Muscle layer of colon (tissue), 2 donors: ENCODE measurements around the gene DDX46.

ENCODE experiments used
- H3K27ac ChIP-seq: one replicate; pipeline ENCODE4 v1.7.0; 2013; ENCODE audit warnings: low read depth, mild to moderate bottlenecking, low read length, moderate library complexity
- H3K27me3 ChIP-seq, 2 donors: one replicate each; pipeline ENCODE4 v1.7.0; 2013; ENCODE audit warnings: low read length in 2 of 2, mild to moderate bottlenecking in 2 of 2; ENCODE audit not compliant: insufficient read depth in 2 of 2, control insufficient read depth in 1 of 2
- H3K36me3 ChIP-seq: one replicate; pipeline ENCODE4 v1.7.0; 2013; ENCODE audit warnings: mild to moderate bottlenecking, low read length; ENCODE audit not compliant: insufficient read depth
- H3K4me1 ChIP-seq: one replicate; pipeline ENCODE4 v1.7.0; 2013; ENCODE audit warnings: mild to moderate bottlenecking, low read length; ENCODE audit not compliant: insufficient read depth
- H3K4me3 ChIP-seq, 2 donors: one replicate each; pipeline ENCODE4 v1.7.0; 2013; ENCODE audit warnings: low read length in 2 of 2, low read depth in 1 of 2, mild to moderate bottlenecking in 1 of 2, moderate library complexity in 1 of 2
- H3K9ac ChIP-seq: one replicate; pipeline ENCODE4 v1.7.0; 2013; ENCODE audit warnings: low read length
- H3K9me3 ChIP-seq: one replicate; pipeline ENCODE4 v1.7.0; 2013; ENCODE audit warnings: mild to moderate bottlenecking, low read length
- donor health status: abdominal sarcoma.
- donor health status: Adenocarcinoma of cecum.

DDX46 gene

GRCh38 chr5:134787692-134788091 lies 29.1 kb downstream of the DDX46 start:
- no peaks in the 10 kb centered on the region for H3K9me3 ChIP-seq
- H3K27ac ChIP-seq: no peak overlapping the region
- no peaks in the 10 kb centered on the region for H3K4me1 ChIP-seq
- peaks cover 79% of the 10 kb centered on the region for H3K36me3 ChIP-seq
- H3K4me3 ChIP-seq: no peak overlapping the region
- no peaks in the 10 kb centered on the region for H3K27me3 ChIP-seq
- H3K9ac ChIP-seq: no peak overlapping the region

- no peaks in the 10 kb centered on the region for H3K27me3 ChIP-seq
- peaks cover 77% of the 10 kb centered on the region for H3K36me3 ChIP-seq
- H3K4me3 ChIP-seq: no peak overlapping the region
- H3K27ac ChIP-seq: no peak overlapping the region
- H3K4me1 ChIP-seq: no peaks in the 10 kb centered on the region
- no peaks in the 10 kb centered on the region for H3K9me3 ChIP-seq
- H3K9ac ChIP-seq: no peak overlapping the region
Measured at GRCh38 chr5:134791580-134791979, 33.0 kb downstream of the DDX46 start.

- H3K36me3 ChIP-seq: peaks cover 73% of the 10 kb centered on the region
- H3K9ac ChIP-seq: no peak overlapping the region
Measured at GRCh38 chr5:134792286-134792685, 33.7 kb downstream of the DDX46 start.

GRCh38 chr5:134793111-134793510 lies 34.5 kb downstream of the DDX46 start:
- H3K27me3 ChIP-seq: no peaks in the 10 kb centered on the region

More at GRCh38 chr5:134792286-134792685, 33.7 kb downstream of the DDX46 start:
- Histone ChIP-seq H3K4me1 (no peaks in the 10 kb centered on the region), H3K4me3 (no peak overlapping the region), H3K27ac (no peak overlapping the region), H3K27me3 (no peaks in the 10 kb centered on the region), H3K9me3 (no peaks in the 10 kb centered on the region)

GRCh38 chr5:134794082-134794481 lies 35.5 kb downstream of the DDX46 start:
- no peak overlapping the region for H3K4me3 ChIP-seq
- no peak overlapping the region for H3K27ac ChIP-seq
- H3K27me3 ChIP-seq: no peaks in the 10 kb centered on the region
- H3K36me3 ChIP-seq: peaks cover 71% of the 10 kb centered on the region
- no peak overlapping the region for H3K9ac ChIP-seq
- H3K9me3 ChIP-seq: no peaks in the 10 kb centered on the region
- H3K4me1 ChIP-seq: no peaks in the 10 kb centered on the region

More at GRCh38 chr5:134793111-134793510, 34.5 kb downstream of the DDX46 start:
- Histone ChIP-seq H3K36me3 (peaks cover 68% of the 10 kb centered on the region), H3K4me1 (no peaks in the 10 kb centered on the region), H3K27ac (no peak overlapping the region), H3K9me3 (no peaks in the 10 kb centered on the region), H3K9ac (no peak overlapping the region), H3K4me3 (no peak overlapping the region)

GRCh38 chr5:134794819-134795218 lies 36.2 kb downstream of the DDX46 start:
- Histone ChIP-seq H3K27me3 (no peaks in the 10 kb centered on the region), H3K9me3 (no peaks in the 10 kb centered on the region), H3K36me3 (peaks cover 69% of the 10 kb centered on the region), H3K9ac (no peak overlapping the region), H3K27ac (no peak overlapping the region), H3K4me3 (no peak overlapping the region), H3K4me1 (no peaks in the 10 kb centered on the region)

GRCh38 chr5:134798468-134798867 lies 39.9 kb downstream of the DDX46 start:
- H3K36me3 ChIP-seq: peaks cover 51% of the 10 kb centered on the region

GRCh38 chr5:134803821-134804220 lies 45.2 kb downstream of the DDX46 start:
- Histone ChIP-seq H3K4me3 (no peak overlapping the region), H3K4me1 (no peaks in the 10 kb centered on the region), H3K27ac (no peak overlapping the region), H3K9ac (no peak overlapping the region), H3K36me3 (peaks cover 21% of the 10 kb centered on the region), H3K27me3 (no peaks in the 10 kb centered on the region), H3K9me3 (no peaks in the 10 kb centered on the region)

More at GRCh38 chr5:134798468-134798867, 39.9 kb downstream of the DDX46 start:
- H3K9ac ChIP-seq: no peak overlapping the region
- no peak overlapping the region for H3K4me3 ChIP-seq
- H3K27me3 ChIP-seq: no peaks in the 10 kb centered on the region
- H3K4me1 ChIP-seq: no peaks in the 10 kb centered on the region
- no peaks in the 10 kb centered on the region for H3K9me3 ChIP-seq
- no peak overlapping the region for H3K27ac ChIP-seq

GRCh38 chr5:134813407-134813806 lies 54.8 kb downstream of the DDX46 start:
- Histone ChIP-seq H3K4me3 (no peak overlapping the region), H3K27me3 (no peaks in the 10 kb centered on the region), H3K27ac (no peak overlapping the region), H3K4me1 (no peaks in the 10 kb centered on the region), H3K9me3 (no peaks in the 10 kb centered on the region), H3K36me3 (peaks cover 38% of the 10 kb centered on the region), H3K9ac (no peak overlapping the region)

GRCh38 chr5:134813827-134814226 lies 55.2 kb downstream of the DDX46 start:
- Histone ChIP-seq H3K27ac (no peak overlapping the region), H3K9me3 (no peaks in the 10 kb centered on the region), H3K27me3 (no peaks in the 10 kb centered on the region), H3K4me1 (no peaks in the 10 kb centered on the region), H3K36me3 (peaks cover 38% of the 10 kb centered on the region), H3K4me3 (no peak overlapping the region), H3K9ac (no peak overlapping the region)

- H3K4me3 ChIP-seq: no peak overlapping the region
- H3K27me3 ChIP-seq: no peaks in the 10 kb centered on the region
- no peak overlapping the region for H3K9ac ChIP-seq
- H3K9me3 ChIP-seq: no peaks in the 10 kb centered on the region
- peaks cover 40% of the 10 kb centered on the region for H3K36me3 ChIP-seq
- H3K27ac ChIP-seq: no peak overlapping the region
- no peaks in the 10 kb centered on the region for H3K4me1 ChIP-seq
Measured at GRCh38 chr5:134817006-134817405, 58.4 kb downstream of the DDX46 start.

- Histone ChIP-seq H3K9ac (no peak overlapping the region), H3K27me3 (no peaks in the 10 kb centered on the region), H3K27ac (no peak overlapping the region), H3K9me3 (no peaks in the 10 kb centered on the region), H3K36me3 (peaks cover 37% of the 10 kb centered on the region), H3K4me1 (no peaks in the 10 kb centered on the region), H3K4me3 (no peak overlapping the region)
Measured at GRCh38 chr5:134818776-134819175, 60.2 kb downstream of the DDX46 start.
